Esophagus squamous epithelium (tissue), 4 donors: ENCODE results near the gene AEBP1.

Experiments used
- CTCF ChIP-seq, 6 experiments: fragments of 450-650 bp in 4 of 6; fragments of 200-600 bp in 2 of 6; sonication (generic) in 2 of 6; IDR thresholded peaks; one replicate each; pipeline ENCODE4 v1.5.1; 2016 to 2019; ENCODE audit warnings: antibody characterized with exemption in 6 of 6, mild to moderate bottlenecking in 4 of 6, moderate library complexity in 4 of 6
- POLR2A ChIP-seq, 4 donors: fragments of 450-650 bp; IDR thresholded peaks; one replicate each; pipeline ENCODE4 v1.6.1; 2017; ENCODE audit warnings: antibody characterized with exemption in 4 of 4, mild to moderate bottlenecking in 4 of 4, moderate library complexity in 3 of 4

DNA sequence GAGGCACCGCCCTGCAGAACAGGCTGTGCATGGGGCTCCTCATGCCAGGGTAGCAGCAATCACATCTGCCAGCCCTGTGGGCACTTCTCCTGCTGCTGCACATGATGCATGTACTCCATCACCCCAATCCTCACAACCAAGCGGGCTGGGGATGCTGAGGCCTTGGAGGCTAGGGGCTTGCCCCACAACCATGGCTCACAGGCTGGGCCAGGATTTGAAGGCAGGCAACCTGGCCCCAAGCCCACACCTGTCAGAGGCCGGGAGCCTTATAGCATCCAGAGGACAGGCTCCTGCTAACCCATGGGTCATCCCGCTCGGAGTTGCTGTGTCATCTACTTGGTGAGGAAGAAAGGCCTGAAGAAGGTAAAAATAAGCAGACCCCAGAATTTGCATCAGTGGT, 24.0 kb upstream of the AEBP1 start:
- TF ChIP-seq CTCF (IDR thresholded peaks at IDR 0.05) (no peak), POLR2A (IDR thresholded peaks at IDR 0.05) (no peak)
